HUES6 (cell line): ENCODE measurements around the gene ADK.

ENCODE experiments used
- H3K27ac ChIP-seq: 2 replicates; pipeline ENCODE4 v1.7.0; 2013; ENCODE audit warnings: low read depth, mild to moderate bottlenecking, low read length, inconsistent platforms
- H3K27me3 ChIP-seq: 2 replicates; pipeline ENCODE4 v1.6.1; 2013; ENCODE audit warnings: low read length; ENCODE audit not compliant: control insufficient read depth, insufficient read depth
- H3K36me3 ChIP-seq: 2 replicates; pipeline ENCODE4 v1.6.1; 2013; ENCODE audit warnings: low read length; ENCODE audit not compliant: control insufficient read depth, insufficient read depth
- H3K4me1 ChIP-seq: 2 replicates; pipeline ENCODE4 v1.6.1; 2013; ENCODE audit warnings: low read length; ENCODE audit not compliant: control insufficient read depth, insufficient read depth
- H3K4me3 ChIP-seq: 2 replicates; pipeline ENCODE4 v1.5.1; 2013; ENCODE audit warnings: low read depth, low read length
- H3K9ac ChIP-seq: one replicate; pipeline ENCODE4 v1.6.1; 2013; ENCODE audit warnings: mild to moderate bottlenecking, low read length
- H3K9me3 ChIP-seq: 2 replicates; pipeline ENCODE4 v1.6.1; 2013; ENCODE audit warnings: low read depth, low read length; ENCODE audit not compliant: control insufficient read depth, insufficient read depth

ADK gene

DNA sequence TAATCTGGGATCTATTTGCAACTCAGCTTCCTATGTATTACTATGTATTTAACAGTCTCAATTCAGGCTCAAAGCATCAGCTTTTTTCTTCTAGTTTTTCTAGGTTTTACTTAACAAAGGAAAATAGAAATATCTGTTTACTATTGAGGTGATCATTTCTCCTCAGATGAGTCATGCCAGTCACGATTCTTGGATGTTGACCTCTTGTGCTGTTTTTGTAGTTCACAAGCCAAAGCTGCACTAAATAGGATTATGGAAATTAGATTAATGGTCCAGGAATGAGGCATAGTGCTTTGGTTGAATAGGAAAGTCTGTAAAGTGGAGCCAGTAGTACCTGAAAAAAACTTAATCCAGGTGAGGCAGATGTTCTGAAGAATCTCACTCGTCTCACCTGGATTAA lies 477.1 kb downstream of the ADK start:
- Histone ChIP-seq H3K4me1 (peaks cover 4% of the 10 kb centered on the region; the same call in 1 of the 2 replicates), H3K9ac (no peak overlapping the region), H3K36me3 (no peaks in the 10 kb centered on the region), H3K4me3 (no peak overlapping the region), H3K27me3 (no peaks in the 10 kb centered on the region), H3K27ac (no peak overlapping the region), H3K9me3 (no peaks in the 10 kb centered on the region)

DNA sequence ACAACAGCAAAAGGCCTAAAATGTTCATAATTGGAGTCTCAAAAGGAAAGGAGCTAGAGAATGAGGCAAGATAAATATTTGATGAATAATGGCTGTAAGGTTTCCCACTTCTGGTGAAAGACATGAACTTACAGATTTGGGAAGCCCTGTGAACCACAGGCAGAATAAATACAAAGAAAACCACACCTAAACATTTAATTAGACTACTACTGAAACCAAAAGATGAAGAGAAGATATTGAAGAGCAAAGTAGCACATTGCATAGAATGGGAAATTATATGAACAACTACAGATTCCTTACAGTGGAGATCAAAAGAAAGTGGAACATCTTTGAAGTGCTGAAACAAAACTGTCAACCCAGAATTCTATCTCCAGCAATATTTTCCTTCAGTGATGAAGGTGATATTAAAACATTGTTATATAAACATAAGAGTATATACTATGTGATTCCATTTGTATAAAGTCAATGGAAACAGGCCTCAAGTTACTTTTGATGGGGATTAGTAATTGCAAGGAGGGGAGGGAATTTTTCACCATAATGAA lies 484.0 kb downstream of the ADK start:
- Histone ChIP-seq H3K4me1 (peaks cover 3% of the 10 kb centered on the region; the same call in 1 of the 2 replicates), H3K27ac (no peak overlapping the region), H3K4me3 (no peak overlapping the region), H3K27me3 (no peaks in the 10 kb centered on the region), H3K9me3 (peaks cover 8% of the 10 kb centered on the region; the same call in 1 of the 2 replicates), H3K9ac (no peak overlapping the region), H3K36me3 (no peaks in the 10 kb centered on the region)

DNA sequence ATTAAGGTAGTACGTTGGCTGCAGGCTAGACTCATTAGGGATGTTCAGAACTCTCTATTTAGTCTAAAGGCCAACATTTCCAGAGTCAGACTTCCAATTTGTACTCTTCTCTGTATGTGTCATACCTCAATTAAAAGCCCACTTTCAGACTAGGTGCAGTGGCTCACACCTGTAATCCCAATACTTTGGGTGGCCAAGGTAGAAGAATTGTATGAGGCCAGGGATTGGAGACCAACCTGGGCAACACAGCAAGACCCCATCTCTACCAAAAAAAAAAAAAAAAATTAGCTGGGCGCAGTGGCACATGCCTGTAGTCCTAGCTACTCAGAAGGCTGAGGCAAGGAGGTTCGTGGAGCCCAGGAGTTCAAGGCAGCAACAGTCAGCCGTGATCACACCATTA lies 484.6 kb downstream of the ADK start:
- H3K9ac ChIP-seq: no peak overlapping the region
- H3K27ac ChIP-seq: no peak overlapping the region
- H3K4me3 ChIP-seq: no peak overlapping the region
- peaks cover 8% of the 10 kb centered on the region; the same call in 1 of the 2 replicates for H3K4me1 ChIP-seq
- H3K27me3 ChIP-seq: no peaks in the 10 kb centered on the region
- H3K36me3 ChIP-seq: no peaks in the 10 kb centered on the region
- peaks cover 8% of the 10 kb centered on the region; the same call in 1 of the 2 replicates for H3K9me3 ChIP-seq

DNA sequence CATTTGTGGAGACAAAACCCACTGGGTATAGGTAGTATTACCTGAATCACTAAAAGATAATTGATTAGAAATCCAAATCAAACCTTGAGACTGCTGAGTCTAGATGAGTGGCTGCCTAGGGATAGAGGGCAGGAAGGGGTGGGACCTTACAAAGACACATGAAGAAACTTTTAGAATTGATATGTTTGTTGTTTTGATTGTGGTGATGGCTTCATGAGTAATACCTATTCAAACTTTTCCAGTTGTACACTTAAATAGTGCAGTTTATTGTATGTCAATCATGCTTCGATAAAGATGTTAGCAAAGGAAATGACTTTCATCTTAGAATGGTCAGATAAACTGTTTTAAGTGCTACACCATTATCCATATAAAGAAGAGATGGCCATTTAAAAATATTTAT lies 486.7 kb downstream of the ADK start:
- Histone ChIP-seq H3K4me3 (no peak overlapping the region), H3K9me3 (peaks cover 8% of the 10 kb centered on the region; the same call in 1 of the 2 replicates)

DNA sequence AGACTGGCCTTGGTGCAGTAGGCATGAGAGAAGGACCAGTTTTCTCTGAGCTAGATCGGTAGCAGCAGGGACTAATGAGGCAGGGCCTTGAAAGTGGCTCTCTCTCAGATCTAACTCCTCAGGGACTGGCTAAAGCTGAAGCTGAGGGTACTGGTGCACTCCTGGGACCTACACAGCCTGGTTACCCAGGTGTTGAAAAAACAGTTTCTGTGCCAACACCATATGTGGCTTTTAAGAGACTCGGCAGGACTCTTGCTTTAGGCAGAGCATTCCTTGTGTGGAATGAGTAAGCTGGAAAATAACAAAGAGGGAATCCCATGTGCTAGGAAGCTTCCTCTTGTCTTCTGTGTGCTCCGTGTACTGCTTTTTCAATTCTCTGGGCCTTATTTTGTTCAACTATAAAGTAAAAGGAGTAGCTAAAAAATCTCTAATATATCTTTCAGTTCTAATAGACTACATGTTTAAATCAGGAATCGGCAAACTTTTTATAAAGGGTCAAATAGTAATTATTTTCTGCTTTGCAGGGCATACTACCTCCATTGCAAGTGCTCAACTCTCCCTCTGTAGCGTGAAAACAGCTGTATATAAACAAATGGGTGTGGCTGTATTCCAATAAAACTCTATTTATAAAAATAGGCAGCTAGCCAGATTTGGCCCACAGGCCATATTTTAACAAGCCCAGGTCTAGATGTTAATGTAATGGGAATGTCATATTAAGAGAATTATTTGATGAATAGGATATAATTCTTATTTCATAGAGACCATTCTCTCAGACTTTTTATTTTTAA lies 489.3 kb downstream of the ADK start:
- Histone ChIP-seq H3K4me3 (no peak overlapping the region), H3K4me1 (peaks cover 8% of the 10 kb centered on the region; the same call in 1 of the 2 replicates), H3K9me3 (0 out of 2 replicates have a peak, but pooled peaks cover under 1% of the 10 kb centered on the region), H3K36me3 (no peaks in the 10 kb centered on the region), H3K27me3 (no peaks in the 10 kb centered on the region), H3K27ac (0 out of 2 replicates have a peak overlapping the region, but pooled peaks have one; percentile 8), H3K9ac (no peak overlapping the region)

More for the DNA sequence above, 486.7 kb downstream of the ADK start:
- no peaks in the 10 kb centered on the region for H3K27me3 ChIP-seq
- no peaks in the 10 kb centered on the region for H3K36me3 ChIP-seq
- no peak overlapping the region for H3K27ac ChIP-seq
- H3K9ac ChIP-seq: no peak overlapping the region
- H3K4me1 ChIP-seq: peaks cover 8% of the 10 kb centered on the region; the same call in 1 of the 2 replicates

DNA sequence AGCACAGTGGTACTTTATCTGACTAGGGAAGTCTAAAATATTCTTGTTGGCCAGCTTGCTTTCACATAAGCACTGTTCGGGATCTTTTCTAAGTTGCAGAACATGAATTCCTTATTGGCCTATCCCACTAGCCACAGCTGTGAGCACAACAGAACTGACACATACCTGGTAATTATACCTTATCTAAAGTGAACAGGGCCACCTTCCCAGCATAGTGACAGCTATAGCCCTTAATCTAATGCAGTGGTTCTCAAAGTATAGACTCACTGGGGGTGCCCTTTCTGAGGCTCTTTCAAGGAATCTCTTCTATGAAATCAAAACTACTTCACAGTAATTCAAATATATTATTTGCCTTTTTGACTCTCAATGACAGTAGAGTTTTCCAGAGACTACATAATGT lies 490.6 kb downstream of the ADK start:
- Histone ChIP-seq H3K9ac (no peak overlapping the region), H3K4me1 (peaks cover 20% of the 10 kb centered on the region), H3K27ac (no peak overlapping the region)

DNA sequence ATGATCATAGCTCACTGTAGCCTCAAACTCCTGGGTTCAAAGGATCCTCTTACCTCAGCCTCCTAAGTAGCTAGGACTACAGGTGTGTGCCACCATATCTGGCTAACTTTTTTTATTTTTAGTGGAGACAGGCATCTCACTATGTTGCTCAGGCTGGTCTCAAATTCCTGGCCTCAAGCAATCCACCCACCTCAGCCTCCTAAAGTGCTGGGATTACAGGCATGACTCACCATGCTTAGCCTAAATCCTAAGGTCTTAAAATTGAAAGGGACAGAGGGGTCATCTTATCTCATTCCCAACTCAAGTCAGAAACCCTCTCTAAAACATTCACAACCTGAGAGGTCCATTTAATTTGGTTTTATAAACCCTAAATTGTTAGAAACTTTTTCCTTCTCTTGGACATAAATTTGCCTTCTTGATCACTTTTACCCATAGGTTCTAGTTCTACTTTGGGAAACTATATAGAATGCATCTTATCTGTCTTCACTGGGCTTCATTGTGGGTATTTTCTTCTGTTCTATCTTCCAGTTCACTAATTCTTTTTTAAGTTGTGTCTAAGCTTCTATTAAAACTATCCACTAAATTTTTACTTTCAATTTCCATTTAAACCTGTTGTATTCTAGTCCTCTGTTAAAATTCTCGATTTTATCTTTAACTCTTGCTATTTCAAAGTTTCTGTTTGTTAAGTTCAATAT lies 492.0 kb downstream of the ADK start:
- Histone ChIP-seq H3K9me3 (no peaks in the 10 kb centered on the region), H3K4me3 (no peak overlapping the region), H3K36me3 (no peaks in the 10 kb centered on the region), H3K9ac (no peak overlapping the region), H3K4me1 (peaks cover 20% of the 10 kb centered on the region), H3K27me3 (no peaks in the 10 kb centered on the region), H3K27ac (no peak overlapping the region)

More for the DNA sequence above, 490.6 kb downstream of the ADK start:
- Histone ChIP-seq H3K36me3 (no peaks in the 10 kb centered on the region), H3K27me3 (no peaks in the 10 kb centered on the region), H3K4me3 (no peak overlapping the region), H3K9me3 (no peaks in the 10 kb centered on the region)

DNA sequence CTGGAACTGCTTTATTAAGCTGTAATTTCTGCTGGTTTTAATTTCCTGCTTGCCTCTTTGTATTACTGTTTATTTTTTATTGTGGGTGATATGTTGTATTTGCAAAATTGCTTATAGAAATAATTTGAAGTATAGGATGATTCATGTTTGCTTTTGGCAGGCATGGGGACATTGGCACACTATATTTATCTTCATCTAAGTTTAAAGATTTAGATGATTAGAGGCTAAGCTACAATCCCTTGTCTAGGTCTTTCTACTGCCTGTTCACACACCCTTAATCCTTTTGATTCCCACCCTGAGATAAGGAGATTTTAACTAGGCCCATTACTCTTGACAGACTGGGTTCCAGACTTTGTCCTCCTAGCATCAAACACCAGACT lies 492.6 kb downstream of the ADK start:
- Histone ChIP-seq H3K9ac (no peak overlapping the region), H3K36me3 (no peaks in the 10 kb centered on the region), H3K27ac (no peak overlapping the region), H3K9me3 (no peaks in the 10 kb centered on the region), H3K4me1 (peaks cover 20% of the 10 kb centered on the region), H3K4me3 (no peak overlapping the region), H3K27me3 (no peaks in the 10 kb centered on the region)

DNA sequence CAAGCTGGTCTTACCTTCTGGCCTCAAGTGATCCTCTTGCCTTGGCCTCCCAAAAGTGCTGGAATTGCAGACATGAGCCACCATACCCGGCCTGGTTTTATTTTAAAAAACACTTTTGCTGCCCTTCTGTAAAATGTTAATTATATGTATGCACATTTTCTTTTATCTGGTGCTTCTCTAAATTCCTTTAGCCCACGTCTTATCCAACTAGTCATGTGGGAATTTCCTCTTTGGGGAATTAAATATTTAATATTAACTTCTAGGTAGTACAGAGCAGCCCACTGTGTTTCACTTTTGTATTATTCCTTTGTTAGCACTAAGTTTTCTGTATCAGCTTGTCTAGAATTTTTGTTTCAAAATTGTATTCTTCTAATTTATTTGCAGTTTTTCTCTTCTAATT lies 493.7 kb downstream of the ADK start:
- no peaks in the 10 kb centered on the region for H3K9me3 ChIP-seq
- no peak overlapping the region for H3K27ac ChIP-seq
- no peak overlapping the region for H3K9ac ChIP-seq

DNA sequence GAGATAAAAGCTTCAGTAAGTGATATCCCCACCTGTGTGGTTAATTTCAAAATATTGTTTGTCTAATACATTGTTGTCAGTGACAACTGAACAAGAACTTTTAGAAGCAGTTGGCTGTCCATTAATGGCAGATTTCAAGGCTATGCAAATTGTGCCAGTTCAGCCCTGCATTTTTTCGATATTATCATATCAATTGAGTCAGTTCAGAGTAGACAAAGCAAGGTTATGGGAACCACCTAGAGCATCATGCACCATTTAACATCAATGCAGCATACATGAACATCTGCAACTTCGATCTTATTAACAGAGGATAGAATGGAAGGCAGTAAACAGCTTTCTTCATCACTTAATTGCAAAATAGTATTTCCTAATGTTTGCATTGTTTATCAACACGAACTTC lies 494.7 kb downstream of the ADK start:
- H3K9me3 ChIP-seq: no peaks in the 10 kb centered on the region
- no peaks in the 10 kb centered on the region for H3K27me3 ChIP-seq
- H3K27ac ChIP-seq: no peak overlapping the region
- H3K36me3 ChIP-seq: no peaks in the 10 kb centered on the region
- H3K9ac ChIP-seq: no peak overlapping the region
- H3K4me1 ChIP-seq: peaks cover 12% of the 10 kb centered on the region
- H3K4me3 ChIP-seq: no peak overlapping the region

More for the DNA sequence above, 493.7 kb downstream of the ADK start:
- Histone ChIP-seq H3K4me3 (no peak overlapping the region), H3K36me3 (no peaks in the 10 kb centered on the region), H3K4me1 (peaks cover 20% of the 10 kb centered on the region), H3K27me3 (no peaks in the 10 kb centered on the region)

DNA sequence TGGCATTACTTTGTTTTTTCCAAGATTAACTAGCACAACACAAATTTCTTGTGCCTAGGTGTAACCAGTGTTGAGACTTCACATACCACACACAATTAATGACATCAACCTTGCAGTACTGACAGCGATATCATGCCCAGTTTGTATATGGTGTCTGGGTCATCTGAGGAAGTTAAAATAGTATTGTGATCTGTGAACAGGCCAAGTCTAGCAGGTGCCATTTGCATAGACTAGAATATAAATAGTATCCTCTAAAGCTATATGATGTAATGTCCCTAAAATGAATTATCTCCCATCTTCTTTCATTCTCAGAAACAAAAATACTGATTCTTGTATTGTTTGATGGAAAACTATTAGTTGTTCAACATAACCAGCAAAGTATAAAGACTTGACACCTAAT lies 499.6 kb downstream of the ADK start:
- H3K4me3 ChIP-seq: no peak overlapping the region
- no peak overlapping the region for H3K27ac ChIP-seq
- no peak overlapping the region for H3K9ac ChIP-seq
- H3K9me3 ChIP-seq: no peaks in the 10 kb centered on the region
- H3K36me3 ChIP-seq: no peaks in the 10 kb centered on the region
- H3K4me1 ChIP-seq: peaks cover 11% of the 10 kb centered on the region
- no peaks in the 10 kb centered on the region for H3K27me3 ChIP-seq
